Thyroid gland (tissue), 4 donors: ENCODE data around the gene NR2C2. TPM values are rescaled to one million over a fixed set of nuclear protein-coding genes. Genes with fewer than 3 reads are reported as not detected.

Experiments
- DNase-seq, 2 donors: peaks; one replicate each; pipeline ENCODE4 v3.0.0-alpha.2; 2019
- H3K27ac ChIP-seq, 3 donors: fragments of 200-600 bp; sonication (generic); 1 replicate in 2 of 3; 2 replicates in 1 of 3; pipeline ENCODE4 v1.5.1; 2016 to 2019; ENCODE audit warnings: mild to moderate bottlenecking in 1 of 3, moderate library complexity in 1 of 3
- H3K27me3 ChIP-seq: fragments of 200-600 bp; sonication (generic); one replicate; pipeline ENCODE4 v1.5.1; 2019
- H3K36me3 ChIP-seq, 2 donors: fragments of 200-600 bp; sonication (generic); one replicate each; pipeline ENCODE4 v1.5.1; 2016 to 2019
- H3K4me1 ChIP-seq, 2 donors: fragments of 200-600 bp; sonication (generic); one replicate each; pipeline ENCODE4 v1.5.1; 2017 to 2019
- H3K4me3 ChIP-seq, 3 donors: fragments of 200-600 bp; sonication (generic); replicated peaks in 1 of 3; 1 replicate in 2 of 3; 2 replicates in 1 of 3; pipeline ENCODE4 v1.5.1; 2016; ENCODE audit warnings: mild to moderate bottlenecking in 1 of 3
- H3K9me3 ChIP-seq: fragments of 200-600 bp; sonication (generic); one replicate; pipeline ENCODE4 v1.5.1; 2017
- CTCF ChIP-seq, 6 experiments: fragments of 200-600 bp in 3 of 6; fragments of 450-650 bp in 3 of 6; sonication (generic) in 3 of 6; IDR thresholded peaks; one replicate each; pipeline ENCODE4 v1.5.1; 2016 to 2019; ENCODE audit warnings: antibody characterized with exemption in 6 of 6, mild to moderate bottlenecking in 2 of 6, inconsistent platforms in 1 of 6, moderate library complexity in 1 of 6
- POLR2A ChIP-seq, 2 donors: fragments of 450-650 bp; IDR thresholded peaks; one replicate each; pipeline ENCODE4 v1.6.1; 2017; ENCODE audit warnings: antibody characterized with exemption in 2 of 2, mild to moderate bottlenecking in 2 of 2, moderate library complexity in 1 of 2
- WGBS, 2 donors: methylation state at CpG; one replicate each; pipeline ENCODE4 v1.1.5; 2017; 5-methylcytosine and 5-hydroxymethylcytosine counted together
- intact Hi-C: fragments of 100-400 bp; cut with DNase I; formaldehyde crosslinking; loops from one replicate; pipeline ENCODE4 v1.15.1; 2023
- total RNA-seq, 4 donors: library from RNA; depleted of rRNA; stranded (reverse); fragments of >200 nt; gene quantifications; one replicate each; pipeline ENCODE4 v1.2.3, GENCODE V29; 2016

The NR2C2 gene
- total RNA-seq, 4 donors from 2014 or later, result 55.1 to 97.8 (median 60.0) TPM

- H3K9me3 ChIP-seq, result no peaks in the 10 kb centered on the region
- intact Hi-C loops, result no loop called here
- H3K4me3 ChIP-seq, result no peak overlapping the region
- WGBS, 2 donors, result 61 to 64% methylated on average over 2 of the region's 2 CpGs
- no peak overlapping the region for H3K27ac ChIP-seq
- H3K27me3 ChIP-seq, result no peaks in the 10 kb centered on the region
- no peak for DNase-seq
- no peaks in the 10 kb centered on the region for H3K36me3 ChIP-seq
- no peak for TF ChIP-seq POLR2A (IDR thresholded peaks at IDR 0.05)
- TF ChIP-seq CTCF (IDR thresholded peaks at IDR 0.05), result no peak
- peaks cover 0 to 28% of the 10 kb centered on the region in 2 donors for H3K4me1 ChIP-seq
Measured at GRCh38 chr3:14959359-14959943, 12.1 kb downstream of the NR2C2 start.

GRCh38 chr3:14962762-14963161 lies 15.4 kb downstream of the NR2C2 start:
- H3K27me3 ChIP-seq, result no peaks in the 10 kb centered on the region
- no peak for TF ChIP-seq CTCF (IDR thresholded peaks at IDR 0.05)
- TF ChIP-seq POLR2A (IDR thresholded peaks at IDR 0.05), result no peak
- H3K27ac ChIP-seq, result no peak overlapping the region
- no peak for DNase-seq
- intact Hi-C loops, result no loop called here
- H3K4me3 ChIP-seq, result no peak overlapping the region
- 96 to 97% methylated on average over 5 of the region's 5 CpGs for WGBS, 2 donors
- H3K36me3 ChIP-seq, result no peaks in the 10 kb centered on the region
- H3K4me1 ChIP-seq, result peaks cover 0 to 21% of the 10 kb centered on the region in 2 donors
- H3K9me3 ChIP-seq, result no peaks in the 10 kb centered on the region

GRCh38 chr3:14967285-14967684 lies 19.9 kb downstream of the NR2C2 start:
- Histone ChIP-seq H3K36me3 (peaks cover 0 to 2% of the 10 kb centered on the region in 2 donors), H3K27me3 (no peaks in the 10 kb centered on the region), H3K27ac (no peak overlapping the region), H3K9me3 (no peaks in the 10 kb centered on the region), H3K4me3 (no peak overlapping the region), H3K4me1 (no peaks in the 10 kb centered on the region)
- no peak for DNase-seq
- WGBS, 2 donors, result 71 to 79% methylated on average over 1 of the region's 1 CpG
- no peak for TF ChIP-seq POLR2A (IDR thresholded peaks at IDR 0.05)
- intact Hi-C loops, result no loop called here

- TF ChIP-seq POLR2A (IDR thresholded peaks at IDR 0.05), result no peak
- TF ChIP-seq CTCF (IDR thresholded peaks at IDR 0.05), result no peak
- 95 to 100% methylated on average over 1 of the region's 1 CpG for WGBS, 2 donors
- DNase-seq, result no peak
- Histone ChIP-seq H3K4me3 (no peak overlapping the region), H3K27ac (no peak overlapping the region), H3K9me3 (no peaks in the 10 kb centered on the region), H3K27me3 (no peaks in the 10 kb centered on the region), H3K4me1 (no peaks in the 10 kb centered on the region), H3K36me3 (peaks cover 0 to 8% of the 10 kb centered on the region in 2 donors)
- intact Hi-C loops, result no loop called here
Measured at GRCh38 chr3:14969671-14970070, 22.3 kb downstream of the NR2C2 start.

- no peak for TF ChIP-seq POLR2A (IDR thresholded peaks at IDR 0.05)
- no peak for TF ChIP-seq CTCF (IDR thresholded peaks at IDR 0.05)
- intact Hi-C loops, result no loop called here
- H3K9me3 ChIP-seq, result no peaks in the 10 kb centered on the region
- no peaks in the 10 kb centered on the region for H3K27me3 ChIP-seq
- H3K4me3 ChIP-seq, result no peak overlapping the region
- peaks cover 0 to 8% of the 10 kb centered on the region in 2 donors for H3K36me3 ChIP-seq
- WGBS, 2 donors, result 57 to 66% methylated on average over 1 of the region's 1 CpG
- H3K4me1 ChIP-seq, result peaks cover 0 to 7% of the 10 kb centered on the region in 2 donors
- no peak for DNase-seq
- H3K27ac ChIP-seq, result no peak overlapping the region
Measured at GRCh38 chr3:14976317-14976716, 28.9 kb downstream of the NR2C2 start.
